Activated CD4-positive, alpha-beta memory T cell treated with anti-CD3 and anti-CD28 coated beads, Interleukin-2, amount 10 ng/mL, durations not matched to agents 7 days and 5 days (primary cell): ENCODE results near the gene FOXE1. TPM values are rescaled to one million over a fixed set of nuclear protein-coding genes. Genes with fewer than 3 reads are reported as not detected.

Experiments used
- CTCF ChIA-PET: fragments of 350-600 bp; sonication (Branson Sonifier 250); formaldehyde crosslinking; loops from one replicate; lab custom pipeline; 2021; ENCODE audit warnings: antibody characterized with exemption, inconsistent platforms; lab: Charles Lee
- POLR2A ChIA-PET: fragments of 350-600 bp; sonication (Branson Sonifier 250); formaldehyde crosslinking; loops from one replicate; lab custom pipeline; 2021; ENCODE audit warnings: antibody characterized with exemption; lab: Charles Lee
- DNase-seq: peaks from one replicate; pipeline ENCODE4 v3.0.0-alpha.2; 2020
- H3K27ac Mint-ChIP-seq: one replicate; pipeline ENCODE4 v1.8.0; 2021; ENCODE audit warnings: mild to moderate bottlenecking, mixed read lengths
- H3K27me3 Mint-ChIP-seq: one replicate; pipeline ENCODE4 v1.8.0; 2021; ENCODE audit warnings: mixed read lengths
- H3K36me3 Mint-ChIP-seq: one replicate; pipeline ENCODE4 v1.8.0; 2021; ENCODE audit warnings: low read depth, mixed read lengths
- H3K4me1 Mint-ChIP-seq: one replicate; pipeline ENCODE4 v1.8.0; 2021; ENCODE audit warnings: mixed read lengths
- H3K4me3 Mint-ChIP-seq: one replicate; pipeline ENCODE4 v1.8.0; 2021; ENCODE audit warnings: mild to moderate bottlenecking, mixed read lengths
- H3K9me3 Mint-ChIP-seq: one replicate; pipeline ENCODE4 v1.8.0; 2021; ENCODE audit warnings: mixed read lengths
- total RNA-seq, 2 experiments: library from RNA; stranded (reverse); gene quantifications; one replicate each; pipeline ENCODE4 v1.2.3, GENCODE V29; 2021

The FOXE1 gene
- total RNA-seq, 2 experiments from 2014 or later, result not detected

DNA sequence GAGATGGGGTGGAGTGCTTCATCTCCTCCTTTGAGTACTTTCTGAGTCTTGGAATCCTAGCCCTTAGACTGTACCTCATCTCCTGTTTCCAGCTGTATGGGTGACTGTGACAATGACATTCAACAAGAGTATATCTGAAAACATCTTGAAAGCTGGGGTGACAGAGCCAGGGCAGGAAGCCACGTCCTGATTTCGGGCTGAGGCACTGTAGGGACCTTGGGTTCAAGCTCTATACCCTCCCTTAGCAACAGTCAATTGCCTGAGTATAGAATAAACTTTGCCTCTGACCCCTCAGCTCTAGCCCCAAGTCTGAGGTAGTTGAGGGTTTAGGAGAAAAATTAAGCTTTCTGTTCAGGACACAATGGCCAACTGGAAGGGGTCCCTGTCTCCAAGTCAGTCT, 6.3 kb downstream of the FOXE1 start:
- CTCF ChIA-PET, result interaction anchor here (1.3 kb wide), 1 partner anchor 42 kb away, joined by 4 read pairs; no protein-coding TSS in a partner anchor
- H3K27me3 Mint-ChIP-seq, result peaks cover 76% of the 10 kb centered on the region
- peaks cover 12% of the 10 kb centered on the region for H3K4me1 Mint-ChIP-seq
- no peak overlapping the region for H3K4me3 Mint-ChIP-seq
- no peaks in the 10 kb centered on the region for H3K36me3 Mint-ChIP-seq
- no peaks in the 10 kb centered on the region for H3K9me3 Mint-ChIP-seq
- POLR2A ChIA-PET, result interaction anchor here (0.9 kb wide), 1 partner anchor 62 kb away, joined by 3 read pairs; no protein-coding TSS in a partner anchor
- H3K27ac Mint-ChIP-seq, result no peak overlapping the region
- no peak for DNase-seq

GRCh38 chr9:97860451-97861147, 7.6 kb downstream of the FOXE1 start:
- H3K36me3 Mint-ChIP-seq, result no peaks in the 10 kb centered on the region
- no peak overlapping the region for H3K27ac Mint-ChIP-seq
- H3K4me3 Mint-ChIP-seq, result no peak overlapping the region
- DNase-seq, result no peak
- peaks cover 5% of the 10 kb centered on the region for H3K9me3 Mint-ChIP-seq
- peaks cover 9% of the 10 kb centered on the region for H3K4me1 Mint-ChIP-seq
- POLR2A ChIA-PET, result no interaction called here
- peaks cover 81% of the 10 kb centered on the region for H3K27me3 Mint-ChIP-seq
- CTCF ChIA-PET, result interaction anchor here (1.3 kb wide), 1 partner anchor 40 kb away, joined by 4 read pairs; no protein-coding TSS in a partner anchor

GRCh38 chr9:97861148-97861475, 8.1 kb downstream of the FOXE1 start:
- Mint-ChIP-seq H3K9me3 (peaks cover 10% of the 10 kb centered on the region), H3K27ac (no peak overlapping the region), H3K4me1 (peaks cover 9% of the 10 kb centered on the region), H3K36me3 (no peaks in the 10 kb centered on the region), H3K4me3 (no peak overlapping the region), H3K27me3 (peaks cover 80% of the 10 kb centered on the region)
- DNase-seq, result no peak
- CTCF ChIA-PET, result no interaction called here
- POLR2A ChIA-PET, result no interaction called here

GRCh38 chr9:97863314-97863713, 10.3 kb downstream of the FOXE1 start:
- ChIA-PET POLR2A (no interaction called here), CTCF (interaction anchor here (2.0 kb wide), 1 partner anchor 27 kb away, joined by 7 read pairs; no protein-coding TSS in a partner anchor)
- no peak for DNase-seq
- H3K9me3 Mint-ChIP-seq, result peaks cover 18% of the 10 kb centered on the region
- H3K36me3 Mint-ChIP-seq, result peaks cover 7% of the 10 kb centered on the region
- peaks cover 68% of the 10 kb centered on the region for H3K27me3 Mint-ChIP-seq
- H3K4me3 Mint-ChIP-seq, result no peak overlapping the region
- no peak overlapping the region for H3K27ac Mint-ChIP-seq
- peaks cover under 1% of the 10 kb centered on the region for H3K4me1 Mint-ChIP-seq

- CTCF ChIA-PET, result interaction anchor here (2.0 kb wide), 1 partner anchor 26 kb away, joined by 7 read pairs; no protein-coding TSS in a partner anchor
- DNase-seq, result no peak
- peaks cover 65% of the 10 kb centered on the region for H3K27me3 Mint-ChIP-seq
- peaks cover 7% of the 10 kb centered on the region for H3K36me3 Mint-ChIP-seq
- POLR2A ChIA-PET, result no interaction called here
- peaks cover 18% of the 10 kb centered on the region for H3K9me3 Mint-ChIP-seq
- H3K4me3 Mint-ChIP-seq, result no peak overlapping the region
- no peak overlapping the region for H3K27ac Mint-ChIP-seq
- no peaks in the 10 kb centered on the region for H3K4me1 Mint-ChIP-seq
Measured at GRCh38 chr9:97864396-97864795, 11.4 kb downstream of the FOXE1 start.

DNA sequence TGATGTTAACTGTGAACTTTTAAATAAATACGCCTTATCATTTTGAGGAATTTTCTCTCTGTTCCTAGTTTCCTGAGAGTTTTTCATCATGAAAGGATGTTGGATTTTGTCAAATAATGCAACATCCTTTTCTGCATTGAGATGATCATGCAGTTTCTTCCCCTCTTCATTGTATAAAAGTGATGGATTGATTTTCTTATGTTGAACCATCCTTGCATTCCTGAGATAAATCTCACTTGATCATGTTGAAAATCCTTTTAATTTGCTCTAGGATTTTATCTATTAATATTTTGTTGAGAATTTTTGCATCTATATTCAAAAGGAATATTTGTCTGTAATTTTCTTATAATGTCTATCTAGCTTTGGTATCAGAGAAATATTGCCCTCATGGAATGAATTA, 13.3 kb downstream of the FOXE1 start:
- Mint-ChIP-seq H3K27me3 (peaks cover 53% of the 10 kb centered on the region), H3K27ac (no peak overlapping the region), H3K4me3 (no peak overlapping the region), H3K9me3 (peaks cover 18% of the 10 kb centered on the region), H3K36me3 (peaks cover 7% of the 10 kb centered on the region), H3K4me1 (no peaks in the 10 kb centered on the region)
- POLR2A ChIA-PET, result no interaction called here
- no peak for DNase-seq
- CTCF ChIA-PET, result interaction anchor here (1.1 to 1.2 kb wide), 3 partner anchors 13 to 35 kb away, joined by 3 read pairs; partner anchors contain the start of gene FOXE1

DNA sequence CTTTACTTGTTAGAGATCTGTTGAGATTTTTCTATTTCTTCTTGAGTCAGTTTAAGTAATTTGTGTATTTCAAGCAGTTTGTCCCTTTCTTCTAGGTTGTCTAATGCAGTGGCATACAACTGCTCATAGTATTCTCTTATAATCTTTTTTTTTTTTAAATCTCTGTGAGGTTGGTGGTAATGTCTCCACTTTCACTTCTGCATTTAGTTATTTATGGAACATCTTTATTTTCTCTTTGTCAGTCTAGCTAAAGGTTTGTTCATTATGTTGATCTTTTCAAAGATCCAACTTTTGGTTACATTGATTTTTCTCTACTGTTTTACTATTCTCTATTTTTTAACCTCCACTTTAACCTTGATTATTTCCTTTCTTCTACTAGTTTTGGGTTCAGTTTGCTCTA, 13.8 kb downstream of the FOXE1 start:
- H3K36me3 Mint-ChIP-seq, result peaks cover 7% of the 10 kb centered on the region
- no peaks in the 10 kb centered on the region for H3K4me1 Mint-ChIP-seq
- H3K27ac Mint-ChIP-seq, result no peak overlapping the region
- DNase-seq, result no peak
- ChIA-PET CTCF (interaction anchor here (1.1 kb wide), 1 partner anchor 14 kb away, joined by 3 read pairs; the partner anchor contains the start of gene FOXE1), POLR2A (no interaction called here)
- peaks cover 18% of the 10 kb centered on the region for H3K9me3 Mint-ChIP-seq
- no peak overlapping the region for H3K4me3 Mint-ChIP-seq
- H3K27me3 Mint-ChIP-seq, result peaks cover 52% of the 10 kb centered on the region

DNA sequence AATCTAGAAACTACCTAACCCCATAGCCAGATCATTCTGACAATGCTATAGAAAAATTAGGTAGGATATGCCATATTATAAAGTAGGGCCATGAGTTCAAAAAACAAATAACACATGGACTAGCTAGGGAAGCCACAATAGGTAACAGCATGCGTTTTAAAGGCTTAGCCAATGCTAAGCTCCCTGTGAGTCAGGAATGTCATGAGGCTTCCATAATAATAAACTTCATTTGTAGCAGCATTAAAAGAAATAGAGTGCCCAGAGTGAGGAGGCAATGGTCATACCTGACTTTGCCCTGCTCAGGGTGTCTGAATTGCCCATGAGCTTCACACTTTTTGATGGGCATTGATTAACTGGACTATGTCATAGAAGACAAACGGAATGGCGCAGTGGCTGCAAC, 15.8 kb downstream of the FOXE1 start:
- Mint-ChIP-seq H3K4me3 (no peak overlapping the region), H3K4me1 (no peaks in the 10 kb centered on the region), H3K27me3 (peaks cover 44% of the 10 kb centered on the region), H3K27ac (no peak overlapping the region), H3K36me3 (peaks cover 7% of the 10 kb centered on the region), H3K9me3 (peaks cover 18% of the 10 kb centered on the region)
- POLR2A ChIA-PET, result no interaction called here
- CTCF ChIA-PET, result no interaction called here
- no peak for DNase-seq

DNA sequence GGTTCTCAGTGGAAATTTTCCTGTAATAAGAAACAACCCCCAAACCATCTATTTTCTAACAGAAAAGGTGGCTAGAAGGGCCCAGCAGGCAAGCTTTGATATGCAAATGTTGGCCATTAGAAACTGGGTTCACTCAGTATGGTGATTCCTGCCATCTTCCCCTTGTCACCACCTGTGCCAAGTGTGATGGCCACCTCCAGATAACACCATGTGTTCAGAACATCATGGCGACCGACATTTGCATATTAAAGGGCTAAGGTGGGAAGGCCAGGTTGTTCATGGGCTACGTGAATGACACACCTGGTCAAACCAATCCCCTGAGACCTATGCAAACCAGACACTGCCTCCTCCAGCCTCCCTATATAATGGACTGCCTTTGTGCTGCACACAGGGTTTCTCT, 20.4 kb downstream of the FOXE1 start:
- Mint-ChIP-seq H3K27ac (no peak overlapping the region), H3K9me3 (no peaks in the 10 kb centered on the region), H3K4me3 (no peak overlapping the region), H3K36me3 (no peaks in the 10 kb centered on the region), H3K4me1 (no peaks in the 10 kb centered on the region), H3K27me3 (peaks cover 16% of the 10 kb centered on the region)
- DNase-seq, result no peak
- ChIA-PET POLR2A (no interaction called here), CTCF (interaction anchor here (1.4 kb wide), 1 partner anchor 17 kb away, joined by 6 read pairs; no protein-coding TSS in a partner anchor)

DNA sequence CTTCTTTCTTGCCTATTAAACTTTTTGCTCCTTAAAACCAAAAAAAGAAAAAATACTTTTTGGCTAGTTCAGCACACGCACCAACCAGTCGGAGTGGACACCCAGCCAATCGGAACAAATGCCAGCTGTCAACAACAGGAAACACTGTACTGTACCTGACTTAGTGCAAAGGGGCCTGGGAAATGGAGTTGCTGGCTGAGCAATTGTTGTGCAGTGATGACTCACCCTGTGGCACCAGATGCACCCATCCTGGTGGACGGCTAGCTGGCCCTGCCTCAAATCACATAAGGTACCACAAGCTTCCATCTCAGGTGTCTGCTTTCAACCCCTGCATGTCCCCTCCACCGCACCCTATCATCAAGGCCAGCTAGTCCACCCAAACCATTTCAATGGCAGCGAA, 20.9 kb downstream of the FOXE1 start:
- no peaks in the 10 kb centered on the region for H3K4me1 Mint-ChIP-seq
- POLR2A ChIA-PET, result no interaction called here
- CTCF ChIA-PET, result interaction anchor here (0.9 to 1.4 kb wide), 2 partner anchors 15 to 17 kb away, joined by 3 to 6 read pairs; no protein-coding TSS in a partner anchor
- no peaks in the 10 kb centered on the region for H3K9me3 Mint-ChIP-seq
- H3K36me3 Mint-ChIP-seq, result no peaks in the 10 kb centered on the region
- no peak overlapping the region for H3K27ac Mint-ChIP-seq
- no peak overlapping the region for H3K4me3 Mint-ChIP-seq
- peaks cover 13% of the 10 kb centered on the region for H3K27me3 Mint-ChIP-seq
- DNase-seq, result no peak

GRCh38 chr9:97874624-97875023, 21.6 kb downstream of the FOXE1 start:
- peaks cover 8% of the 10 kb centered on the region for H3K27me3 Mint-ChIP-seq
- CTCF ChIA-PET, result interaction anchor here (0.9 to 1.4 kb wide), 2 partner anchors 14 to 16 kb away, joined by 3 to 6 read pairs; no protein-coding TSS in a partner anchor
- no peaks in the 10 kb centered on the region for H3K4me1 Mint-ChIP-seq
- no peak overlapping the region for H3K27ac Mint-ChIP-seq
- POLR2A ChIA-PET, result no interaction called here
- H3K36me3 Mint-ChIP-seq, result no peaks in the 10 kb centered on the region
- no peak overlapping the region for H3K4me3 Mint-ChIP-seq
- H3K9me3 Mint-ChIP-seq, result no peaks in the 10 kb centered on the region
- DNase-seq, result no peak

DNA sequence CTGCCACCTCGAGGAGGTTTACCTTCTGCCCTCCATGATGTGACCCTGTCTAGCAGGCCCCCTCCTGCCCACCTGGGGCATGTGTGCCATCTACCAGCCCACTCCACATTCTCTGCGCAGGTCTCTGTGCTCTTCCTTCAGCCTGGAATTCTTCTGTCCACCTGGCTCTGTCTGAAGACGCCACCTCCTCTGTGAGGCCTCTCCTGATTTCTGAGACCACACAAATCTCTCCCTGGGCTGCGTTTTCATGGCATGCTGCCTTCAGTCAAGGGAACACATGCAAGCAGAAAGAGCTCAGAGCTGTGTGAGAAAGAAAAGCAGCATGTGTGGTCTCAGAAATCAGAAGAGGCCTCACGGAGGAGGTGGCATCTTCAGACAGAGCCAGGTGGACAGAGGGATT, 22.1 kb downstream of the FOXE1 start:
- no peak for DNase-seq
- no peak overlapping the region for H3K4me3 Mint-ChIP-seq
- H3K27me3 Mint-ChIP-seq, result peaks cover 6% of the 10 kb centered on the region
- H3K36me3 Mint-ChIP-seq, result no peaks in the 10 kb centered on the region
- CTCF ChIA-PET, result interaction anchor here (1.4 kb wide), 1 partner anchor 15 kb away, joined by 6 read pairs; no protein-coding TSS in a partner anchor
- no peak overlapping the region for H3K27ac Mint-ChIP-seq
- POLR2A ChIA-PET, result no interaction called here
- no peaks in the 10 kb centered on the region for H3K9me3 Mint-ChIP-seq
- H3K4me1 Mint-ChIP-seq, result no peaks in the 10 kb centered on the region

- Mint-ChIP-seq H3K4me3 (no peak overlapping the region), H3K27ac (no peak overlapping the region), H3K4me1 (no peaks in the 10 kb centered on the region), H3K27me3 (peaks cover 3% of the 10 kb centered on the region), H3K36me3 (no peaks in the 10 kb centered on the region), H3K9me3 (no peaks in the 10 kb centered on the region)
- DNase-seq, result no peak
- ChIA-PET POLR2A (no interaction called here), CTCF (interaction anchor here (1.9 kb wide), 1 partner anchor 14 kb away, joined by 6 read pairs; no protein-coding TSS in a partner anchor)
Measured at GRCh38 chr9:97876061-97876460, 23.0 kb downstream of the FOXE1 start.
